Measurements from ENCODE around the gene TBC1D22A.

Gene TBC1D22A

GRCh38 chr22:46890819-46891218, 128.4 kb downstream of the TBC1D22A start:
- no peak for TF ChIP-seq ZNF274 (IDR thresholded peaks at IDR 0.05; ENCODE audit: low read depth, low read length)
- no peak overlapping the region for H3K4me3 ChIP-seq (ENCODE audit: low read length)

GRCh38 chr22:46891382-46891951, 129.0 kb downstream of the TBC1D22A start:
- TF ChIP-seq ZNF274 (IDR thresholded peaks at IDR 0.05; ENCODE audit: low read depth, low read length) = no peak
- no peak overlapping the region for H3K4me3 ChIP-seq (ENCODE audit: low read length)

GRCh38 chr22:46892866-46893265, 130.4 kb downstream of the TBC1D22A start:
- H3K4me3 ChIP-seq (ENCODE audit: low read length) = no peak overlapping the region
- TF ChIP-seq ZNF274 (IDR thresholded peaks at IDR 0.05; ENCODE audit: low read depth, low read length) = no peak

- no peak for TF ChIP-seq ZNF274 (IDR thresholded peaks at IDR 0.05; ENCODE audit: low read depth, low read length)
- no peak overlapping the region for H3K4me3 ChIP-seq (ENCODE audit: low read length)
These were observed 131.0 kb downstream of the TBC1D22A start for GRCh38 chr22:46893281-46894020.

GRCh38 chr22:46894081-46894671, 131.7 kb downstream of the TBC1D22A start:
- no peak for TF ChIP-seq ZNF274 (IDR thresholded peaks at IDR 0.05; ENCODE audit: low read depth, low read length)
- H3K4me3 ChIP-seq (ENCODE audit: low read length) = no peak overlapping the region

GRCh38 chr22:46894851-46895640, 132.6 kb downstream of the TBC1D22A start:
- no peak for TF ChIP-seq ZNF274 (IDR thresholded peaks at IDR 0.05; ENCODE audit: low read depth, low read length)
- H3K4me3 ChIP-seq (ENCODE audit: low read length) = no peak overlapping the region

- no peak overlapping the region for H3K4me3 ChIP-seq (ENCODE audit: low read length)
- TF ChIP-seq ZNF274 (IDR thresholded peaks at IDR 0.05; ENCODE audit: low read depth, low read length) = no peak
These were observed 133.3 kb downstream of the TBC1D22A start for GRCh38 chr22:46895753-46896152.

- TF ChIP-seq ZNF274 (IDR thresholded peaks at IDR 0.05; ENCODE audit: low read depth, low read length) = no peak
- H3K4me3 ChIP-seq (ENCODE audit: low read length) = no peak overlapping the region
These were observed 133.7 kb downstream of the TBC1D22A start for GRCh38 chr22:46896166-46896565.

GRCh38 chr22:46896568-46897245, 134.3 kb downstream of the TBC1D22A start:
- H3K4me3 ChIP-seq (ENCODE audit: low read length) = no peak overlapping the region
- no peak for TF ChIP-seq ZNF274 (IDR thresholded peaks at IDR 0.05; ENCODE audit: low read depth, low read length)

GRCh38 chr22:46897246-46897623, 134.8 kb downstream of the TBC1D22A start:
- no peak for TF ChIP-seq ZNF274 (IDR thresholded peaks at IDR 0.05; ENCODE audit: low read depth, low read length)
- no peak overlapping the region for H3K4me3 ChIP-seq (ENCODE audit: low read length)

DNA sequence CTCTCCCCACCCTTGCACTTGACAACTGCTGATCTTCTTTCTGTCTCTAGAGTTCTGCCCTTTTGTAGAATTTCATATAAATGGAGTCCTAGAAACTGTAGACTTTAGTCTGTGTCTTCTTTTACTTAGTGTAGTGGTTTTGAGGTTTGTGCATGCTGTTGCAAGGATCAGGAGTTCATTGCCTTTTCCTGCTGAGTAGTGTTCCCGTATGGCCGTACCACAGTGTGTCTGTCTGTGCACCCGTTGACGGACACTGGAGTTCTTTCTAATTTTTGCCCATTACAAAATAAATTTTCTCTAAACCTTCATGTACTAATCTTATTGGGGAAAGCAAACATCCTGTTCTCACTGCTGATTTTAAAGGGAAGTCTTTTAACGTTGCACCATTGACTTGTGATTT, 138.1 kb downstream of the TBC1D22A start:
- TF ChIP-seq ZNF274 (IDR thresholded peaks at IDR 0.05; ENCODE audit: low read depth, low read length) = no peak

DNA sequence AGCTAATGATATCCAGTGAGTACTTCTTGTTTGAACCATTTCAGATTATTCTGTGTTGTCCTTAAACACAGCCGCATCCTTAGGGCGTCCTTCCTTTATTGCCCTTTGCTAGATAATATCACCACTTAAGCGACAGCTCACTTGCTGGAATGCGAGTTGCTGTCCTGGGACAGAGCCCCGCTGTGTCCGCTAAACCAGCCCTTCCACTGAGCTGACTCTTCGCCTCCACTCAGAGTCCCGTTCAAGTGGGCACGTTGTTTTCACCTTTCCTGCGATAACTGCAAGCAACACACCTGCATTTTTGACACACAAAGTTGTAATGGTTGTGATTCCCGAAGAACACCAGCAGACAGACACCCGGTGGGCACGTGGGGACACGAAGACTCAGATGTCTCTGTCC, 140.0 kb downstream of the TBC1D22A start:
- no peak for TF ChIP-seq ZNF274 (IDR thresholded peaks at IDR 0.05; ENCODE audit: low read depth, low read length)
- H3K4me3 ChIP-seq (ENCODE audit: low read length) = no peak overlapping the region

More for the DNA sequence above, 138.1 kb downstream of the TBC1D22A start:
- H3K4me3 ChIP-seq (ENCODE audit: low read length) = no peak overlapping the region

GRCh38 chr22:46902998-46903916, 140.8 kb downstream of the TBC1D22A start:
- H3K4me3 ChIP-seq (ENCODE audit: low read length) = no peak overlapping the region
- no peak for TF ChIP-seq ZNF274 (IDR thresholded peaks at IDR 0.05; ENCODE audit: low read depth, low read length)
